Subcutaneous adipose tissue (tissue), 4 donors: ENCODE data around the gene RUNX2. TPM values are rescaled to one million over a fixed set of nuclear protein-coding genes. Genes with fewer than 3 reads are reported as not detected.

ENCODE experiments used
- total RNA-seq, 4 donors: library from RNA; depleted of rRNA; stranded (reverse); fragments of >200 nt; gene quantifications; one replicate each; pipeline ENCODE4 v1.1.0, GENCODE V29; 2016
- TF ChIP-seq, protein P1 (sequence below): fragments of 450-650 bp; IDR thresholded peaks from one replicate; pipeline ENCODE4 v1.5.1; 2016; ENCODE audit warnings: low read depth, mild to moderate bottlenecking, control low read depth, antibody characterized with exemption, moderate library complexity

RUNX2 gene
- total RNA-seq, 4 donors from 2014 or later = 1.3 to 4.6 (median 2.6) TPM

DNA sequence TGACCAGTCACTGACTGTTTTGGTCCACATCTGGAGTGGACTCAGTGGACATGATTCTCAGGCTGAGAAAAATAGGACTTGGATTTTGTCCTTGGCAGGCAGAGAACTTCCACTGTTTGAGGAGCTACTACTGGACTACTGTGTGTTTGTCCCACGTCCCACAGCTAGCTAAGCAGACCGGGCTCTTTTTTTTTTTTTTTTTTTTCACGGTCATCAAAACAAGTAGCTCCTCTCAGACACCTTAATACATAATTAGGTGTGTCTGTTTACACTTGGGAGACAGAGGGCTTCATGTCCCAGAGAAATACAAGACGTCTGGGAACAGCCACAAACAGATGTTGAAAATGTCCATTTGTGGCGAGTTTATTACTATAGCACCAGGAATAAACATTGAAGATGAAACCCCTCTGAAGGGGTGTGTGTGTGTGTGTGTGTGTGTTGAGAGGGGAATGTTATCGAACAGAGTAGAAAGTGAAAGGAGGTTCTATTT, 204.6 kb downstream of the RUNX2 start:
- TF ChIP-seq, protein P1, sequence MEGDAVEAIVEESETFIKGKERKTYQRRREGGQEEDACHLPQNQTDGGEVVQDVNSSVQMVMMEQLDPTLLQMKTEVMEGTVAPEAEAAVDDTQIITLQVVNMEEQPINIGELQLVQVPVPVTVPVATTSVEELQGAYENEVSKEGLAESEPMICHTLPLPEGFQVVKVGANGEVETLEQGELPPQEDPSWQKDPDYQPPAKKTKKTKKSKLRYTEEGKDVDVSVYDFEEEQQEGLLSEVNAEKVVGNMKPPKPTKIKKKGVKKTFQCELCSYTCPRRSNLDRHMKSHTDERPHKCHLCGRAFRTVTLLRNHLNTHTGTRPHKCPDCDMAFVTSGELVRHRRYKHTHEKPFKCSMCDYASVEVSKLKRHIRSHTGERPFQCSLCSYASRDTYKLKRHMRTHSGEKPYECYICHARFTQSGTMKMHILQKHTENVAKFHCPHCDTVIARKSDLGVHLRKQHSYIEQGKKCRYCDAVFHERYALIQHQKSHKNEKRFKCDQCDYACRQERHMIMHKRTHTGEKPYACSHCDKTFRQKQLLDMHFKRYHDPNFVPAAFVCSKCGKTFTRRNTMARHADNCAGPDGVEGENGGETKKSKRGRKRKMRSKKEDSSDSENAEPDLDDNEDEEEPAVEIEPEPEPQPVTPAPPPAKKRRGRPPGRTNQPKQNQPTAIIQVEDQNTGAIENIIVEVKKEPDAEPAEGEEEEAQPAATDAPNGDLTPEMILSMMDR = no peak

DNA sequence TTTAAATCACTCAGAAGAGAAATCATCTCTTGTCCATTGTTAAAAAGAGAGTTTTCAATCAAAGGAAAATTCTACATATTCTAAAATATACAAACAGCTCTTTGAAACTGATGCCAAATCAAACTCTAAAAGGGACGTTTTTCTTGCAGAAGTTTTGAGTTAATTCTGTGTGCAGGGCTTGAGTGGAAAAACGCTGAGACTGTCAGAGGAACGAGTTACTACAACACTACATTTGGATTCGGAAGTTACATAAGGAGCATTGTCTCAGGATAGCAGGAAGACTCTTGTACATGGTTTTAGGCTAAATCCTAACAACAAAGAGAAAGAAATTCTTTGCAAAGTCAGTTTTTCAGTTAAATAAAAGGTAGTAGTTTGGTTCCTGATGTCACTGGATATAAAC, 205.3 kb downstream of the RUNX2 start:
- TF ChIP-seq, protein P1 = no peak

DNA sequence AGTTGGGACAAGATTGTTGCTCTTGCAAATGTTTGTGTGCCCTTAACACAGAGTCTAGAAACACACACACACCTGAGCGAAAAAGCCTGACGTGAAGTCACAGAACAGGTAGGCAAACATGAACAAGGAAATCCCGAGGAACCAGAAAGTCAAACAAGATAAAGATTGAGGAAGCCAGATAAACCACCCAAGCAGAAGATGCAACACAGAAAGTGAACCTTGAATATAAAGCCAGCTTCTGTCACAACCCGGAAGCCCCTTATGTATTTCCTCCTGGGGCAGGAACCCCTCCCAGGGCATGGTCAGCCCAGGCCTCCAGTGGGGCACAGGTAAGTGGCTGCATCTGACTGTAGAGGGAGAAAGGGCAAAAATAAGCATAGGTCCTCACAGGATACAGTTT, 207.8 kb downstream of the RUNX2 start:
- TF ChIP-seq, protein P1 = no peak

DNA sequence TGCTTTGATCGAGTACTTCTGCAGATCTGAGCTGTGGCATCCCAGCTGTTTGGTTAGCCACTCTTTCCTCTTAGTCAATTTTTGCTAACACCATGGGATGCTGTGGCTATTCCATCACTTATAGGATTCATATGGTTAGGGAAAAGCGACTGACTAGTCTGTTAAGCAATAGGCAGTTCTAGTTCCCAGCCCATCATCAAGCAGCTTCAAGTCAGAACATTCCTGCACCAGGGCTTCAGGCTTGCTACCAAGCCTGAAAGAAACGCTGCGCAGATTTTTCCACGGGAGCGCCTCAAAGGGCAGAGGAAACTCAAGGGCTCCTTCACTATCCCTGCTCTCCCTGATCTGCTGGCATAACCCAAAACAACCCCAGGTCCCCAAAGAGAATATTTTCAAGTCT, 209.4 kb downstream of the RUNX2 start:
- TF ChIP-seq, protein P1 = no peak

DNA sequence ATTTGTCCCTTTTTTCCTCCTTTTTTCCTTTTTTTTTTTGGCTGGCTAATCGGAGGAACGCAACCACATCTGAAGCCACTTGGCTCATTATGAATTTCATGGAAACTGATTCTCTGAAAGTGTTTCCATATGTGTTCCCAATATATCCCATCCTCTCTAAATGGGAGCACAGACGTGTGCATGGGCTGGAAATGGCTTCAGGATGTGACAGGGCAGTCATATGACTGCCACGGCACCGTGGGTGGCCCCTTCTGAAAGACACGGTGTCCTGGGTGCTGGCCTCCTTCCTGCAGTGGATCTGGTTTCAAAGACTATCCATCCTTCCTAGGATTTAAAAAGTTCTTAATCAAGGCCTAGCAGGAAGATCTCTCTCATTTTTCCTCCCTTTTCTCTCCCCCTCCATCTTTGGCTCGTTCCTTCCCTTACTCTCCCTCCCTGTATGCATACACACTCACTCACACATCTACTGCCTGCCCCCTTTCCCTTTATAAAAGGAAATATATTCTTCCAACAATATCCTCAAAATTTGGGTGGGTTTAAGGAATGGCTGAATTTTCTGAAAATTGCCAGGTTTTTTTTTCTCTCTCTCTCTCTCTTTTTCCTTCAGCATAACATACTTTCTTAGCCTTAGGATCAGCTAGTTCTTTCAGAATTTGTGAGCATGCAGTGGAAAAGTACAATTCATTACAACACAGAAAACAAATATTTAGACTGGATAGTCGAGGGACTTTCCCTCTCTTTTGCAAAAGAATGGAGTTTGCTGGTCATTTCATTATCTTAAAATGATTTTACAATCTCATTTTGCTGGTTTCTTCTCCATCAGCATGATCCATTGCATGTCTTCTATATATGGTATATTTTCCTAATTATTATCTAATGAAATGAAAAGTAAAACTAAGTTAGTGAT, 210.8 kb downstream of the RUNX2 start:
- TF ChIP-seq, protein P1 = no peak

DNA sequence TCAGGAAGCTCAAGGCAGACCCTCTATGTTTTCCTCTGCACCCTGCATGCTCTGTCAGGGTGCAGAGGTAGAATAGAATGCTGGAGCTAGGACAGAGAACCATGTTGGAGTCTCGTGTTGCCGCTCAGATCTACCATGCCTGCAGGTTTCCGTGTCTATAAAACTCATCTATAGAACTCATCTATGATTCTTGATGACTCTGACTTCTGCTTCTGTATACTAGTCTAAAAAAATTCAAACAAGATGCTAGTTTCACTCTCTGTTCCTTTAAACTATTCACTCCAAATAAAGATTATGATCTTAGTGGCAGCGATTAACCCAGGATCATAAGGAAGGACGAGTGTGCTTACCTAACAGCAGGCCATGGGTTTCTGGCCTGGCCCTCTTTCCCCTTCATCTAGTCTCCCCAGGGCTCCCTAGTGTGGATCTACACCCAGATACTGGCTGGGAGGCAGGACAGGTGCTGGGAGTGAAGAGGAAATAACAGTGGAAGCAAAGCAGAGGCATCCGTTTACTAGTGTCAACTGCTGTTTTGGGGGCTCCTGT, 212.3 kb downstream of the RUNX2 start:
- TF ChIP-seq, protein P1 = no peak

DNA sequence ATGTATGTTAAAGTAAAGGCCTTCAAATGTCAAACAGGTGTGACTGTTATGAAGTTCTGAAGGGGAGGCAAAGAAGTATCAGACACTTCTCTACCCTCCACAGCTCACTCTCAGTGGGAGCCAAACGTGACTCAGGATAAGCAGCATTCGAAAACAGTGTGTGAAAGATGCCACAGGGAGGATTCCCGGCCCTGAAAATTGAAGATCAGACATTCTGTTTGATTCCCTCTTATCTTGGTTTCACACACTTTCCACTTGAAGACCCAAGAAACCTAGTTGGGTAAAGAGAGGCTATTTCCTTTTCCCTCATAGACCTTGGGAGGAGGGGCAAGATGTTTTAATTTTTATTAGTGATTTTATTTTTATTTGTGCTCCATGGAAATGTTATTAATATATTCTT, 213.8 kb downstream of the RUNX2 start:
- TF ChIP-seq, protein P1 = no peak
